ENCODE results near the gene CDC42SE1. TPM values are rescaled to one million over a fixed set of nuclear protein-coding genes. Genes with fewer than 3 reads are reported as not detected.

The CDC42SE1 gene
- total and polyA plus RNA-seq, 9 of the 15 experiments (the other 6 are each of a cell fraction or from before 2014, with no cell fraction given): 78.1 to 189 (median 114) TPM

GRCh38 chr1:151070474-151071276 is 11.3 kb upstream of the CDC42SE1 start, which contains the start of gene GABPB2 (continued):
- TF ChIP-seq MGA (IDR thresholded peaks at IDR 0.05) (peak; percentile 71), CBFA2T3 (IDR thresholded peaks at IDR 0.05) (no peak), RNF219 (CRISPR knock-in tag; IDR thresholded peaks at IDR 0.05) (no peak), NBN (IDR thresholded peaks at IDR 0.05; ENCODE audit: low read depth) (peak; percentile 99), TEAD1 (CRISPR knock-in tag; IDR thresholded peaks at IDR 0.05) (peak; percentile 85 to 86; a peak in 3 of 4 replicates), XRCC3 (IDR thresholded peaks at IDR 0.05) (no peak; the same call in 1 of the 2 replicates), LCOR (CRISPR knock-in tag; IDR thresholded peaks at IDR 0.05) (peak; percentile 62), ZBED1 (IDR thresholded peaks at IDR 0.05) (peak; percentile 71; the same call in 1 of the 2 replicates), BRCA1 (IDR thresholded peaks at IDR 0.05) (no peak), BRCA1 (CRISPR knock-in tag; IDR thresholded peaks at IDR 0.05) (no peak), MXI1 (IDR thresholded peaks at IDR 0.05; ENCODE audit: low read depth, low read length) (no peak), KLF10 (CRISPR knock-in tag; IDR thresholded peaks at IDR 0.05) (no peak), DDX20 (tag; IDR thresholded peaks at IDR 0.05; ENCODE audit: low read depth) (no peak)
- TF ChIP-seq, protein P1, sequence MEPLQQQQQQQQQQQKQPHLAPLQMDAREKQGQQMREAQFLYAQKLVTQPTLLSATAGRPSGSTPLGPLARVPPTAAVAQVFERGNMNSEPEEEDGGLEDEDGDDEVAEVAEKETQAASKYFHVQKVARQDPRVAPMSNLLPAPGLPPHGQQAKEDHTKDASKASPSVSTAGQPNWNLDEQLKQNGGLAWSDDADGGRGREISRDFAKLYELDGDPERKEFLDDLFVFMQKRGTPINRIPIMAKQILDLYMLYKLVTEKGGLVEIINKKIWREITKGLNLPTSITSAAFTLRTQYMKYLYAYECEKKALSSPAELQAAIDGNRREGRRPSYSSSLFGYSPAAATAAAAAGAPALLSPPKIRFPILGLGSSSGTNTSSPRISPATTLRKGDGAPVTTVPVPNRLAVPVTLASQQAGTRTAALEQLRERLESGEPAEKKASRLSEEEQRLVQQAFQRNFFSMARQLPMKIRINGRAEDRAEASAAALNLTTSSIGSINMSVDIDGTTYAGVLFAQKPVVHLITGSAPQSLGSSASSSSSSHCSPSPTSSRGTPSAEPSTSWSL (CRISPR knock-in tag; IDR thresholded peaks at IDR 0.05; ENCODE audit: borderline replicate concordance): no peak

All from K562 (cell line).